ENCODE measurements around the gene FOXA3.
A peak's percentile ranks its signal among the peaks of the same experiment; 100 is the strongest.

The FOXA3 gene

DNA sequence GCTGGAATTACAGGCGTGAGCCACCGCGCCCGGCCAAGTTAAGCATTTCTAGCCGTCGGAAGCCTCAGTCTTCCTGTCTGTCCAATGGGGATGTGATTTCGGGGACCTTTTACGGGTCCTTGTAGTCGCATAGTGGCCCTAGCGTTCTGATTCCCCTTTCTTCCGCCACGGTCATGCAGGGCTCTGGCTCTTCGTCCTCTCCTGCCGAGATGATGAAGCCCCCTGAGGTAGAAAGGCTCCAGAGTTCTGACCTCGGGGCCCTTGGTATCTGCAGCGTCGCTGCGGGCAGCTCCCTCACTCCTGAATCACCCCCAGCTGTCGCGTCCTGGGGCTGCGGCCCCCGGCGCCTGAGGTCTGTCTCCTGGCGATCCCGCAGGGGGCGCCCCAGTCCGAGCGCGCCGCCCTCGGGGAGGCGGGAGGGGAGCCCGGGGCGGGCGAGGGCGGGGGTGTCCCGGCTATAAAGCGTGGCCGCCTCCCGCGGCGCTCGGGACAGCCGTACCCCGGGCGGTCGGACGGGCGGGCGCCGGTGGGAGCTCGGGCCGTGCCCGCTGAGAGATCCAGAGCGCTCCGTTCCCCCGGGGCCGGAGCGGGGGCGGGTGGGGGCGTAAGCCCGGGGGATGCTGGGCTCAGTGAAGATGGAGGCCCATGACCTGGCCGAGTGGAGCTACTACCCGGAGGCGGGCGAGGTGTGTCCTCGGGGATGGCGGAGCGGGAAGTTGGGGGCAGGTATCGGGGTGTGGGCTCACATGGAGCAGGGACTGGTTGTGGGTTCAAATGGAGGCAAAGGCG is at the start of gene FOXA3:
Gene FOXA3 (plus strand): TSS at position 487 of the 789 bp plus-strand sequence. CDS start 131 bp downstream, at position 618.
- H3K27me3 ChIP-seq (ENCODE audit: low read length) = no peaks in the 10 kb centered on the region
- peak within 1 kb of the TSS; percentile 85 for H3K9ac ChIP-seq (ENCODE audit: low read length)
- peaks cover 35% of the 10 kb centered on the region for H3K79me2 ChIP-seq (ENCODE audit: insufficient read depth, low read length)
- peak within 1 kb of the TSS; percentile 84 for H3K4me2 ChIP-seq (ENCODE audit: low read depth, low read length, poor library complexity, severe bottlenecking)
- H3K36me3 ChIP-seq (ENCODE audit: low read length) = no peaks in the 10 kb centered on the region; the same call in 1 of the 2 replicates
- no peaks in the 10 kb centered on the region for H4K20me1 ChIP-seq (ENCODE audit: low read depth, low read length)
- peak within 1 kb of the TSS; percentile 45 for H2AFZ ChIP-seq (ENCODE audit: low read depth, low read length, severe bottlenecking)
- H3K9me2 ChIP-seq (replicated peaks; ENCODE audit: insufficient read depth, low read length) = no peaks in the 10 kb centered on the region
- H3K9me3 ChIP-seq (ENCODE audit: insufficient read depth, low read length) = no peaks in the 10 kb centered on the region
- peaks cover 15% of the 10 kb centered on the region for H3F3A ChIP-seq (ENCODE audit: insufficient read depth)
- H3K4me3 ChIP-seq (ENCODE audit: insufficient read depth, low read length, poor library complexity, severe bottlenecking) = peak within 1 kb of the TSS; percentile 57
- H3K27ac ChIP-seq (ENCODE audit: low read depth, low read length) = no peak within 1 kb of the TSS
- TF ChIP-seq, protein P1, sequence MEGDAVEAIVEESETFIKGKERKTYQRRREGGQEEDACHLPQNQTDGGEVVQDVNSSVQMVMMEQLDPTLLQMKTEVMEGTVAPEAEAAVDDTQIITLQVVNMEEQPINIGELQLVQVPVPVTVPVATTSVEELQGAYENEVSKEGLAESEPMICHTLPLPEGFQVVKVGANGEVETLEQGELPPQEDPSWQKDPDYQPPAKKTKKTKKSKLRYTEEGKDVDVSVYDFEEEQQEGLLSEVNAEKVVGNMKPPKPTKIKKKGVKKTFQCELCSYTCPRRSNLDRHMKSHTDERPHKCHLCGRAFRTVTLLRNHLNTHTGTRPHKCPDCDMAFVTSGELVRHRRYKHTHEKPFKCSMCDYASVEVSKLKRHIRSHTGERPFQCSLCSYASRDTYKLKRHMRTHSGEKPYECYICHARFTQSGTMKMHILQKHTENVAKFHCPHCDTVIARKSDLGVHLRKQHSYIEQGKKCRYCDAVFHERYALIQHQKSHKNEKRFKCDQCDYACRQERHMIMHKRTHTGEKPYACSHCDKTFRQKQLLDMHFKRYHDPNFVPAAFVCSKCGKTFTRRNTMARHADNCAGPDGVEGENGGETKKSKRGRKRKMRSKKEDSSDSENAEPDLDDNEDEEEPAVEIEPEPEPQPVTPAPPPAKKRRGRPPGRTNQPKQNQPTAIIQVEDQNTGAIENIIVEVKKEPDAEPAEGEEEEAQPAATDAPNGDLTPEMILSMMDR (IDR thresholded peaks at IDR 0.05; ENCODE audit: insufficient read depth, low read length, poor library complexity, severe bottlenecking) = peak; percentile 75
- TF ChIP-seq EZH2phosphoT487 (conservative IDR thresholded peaks at IDR 0.05; ENCODE audit: low read length) = 0 out of 2 replicates have a peak, but pooled peaks have one; percentile 75

DNA sequence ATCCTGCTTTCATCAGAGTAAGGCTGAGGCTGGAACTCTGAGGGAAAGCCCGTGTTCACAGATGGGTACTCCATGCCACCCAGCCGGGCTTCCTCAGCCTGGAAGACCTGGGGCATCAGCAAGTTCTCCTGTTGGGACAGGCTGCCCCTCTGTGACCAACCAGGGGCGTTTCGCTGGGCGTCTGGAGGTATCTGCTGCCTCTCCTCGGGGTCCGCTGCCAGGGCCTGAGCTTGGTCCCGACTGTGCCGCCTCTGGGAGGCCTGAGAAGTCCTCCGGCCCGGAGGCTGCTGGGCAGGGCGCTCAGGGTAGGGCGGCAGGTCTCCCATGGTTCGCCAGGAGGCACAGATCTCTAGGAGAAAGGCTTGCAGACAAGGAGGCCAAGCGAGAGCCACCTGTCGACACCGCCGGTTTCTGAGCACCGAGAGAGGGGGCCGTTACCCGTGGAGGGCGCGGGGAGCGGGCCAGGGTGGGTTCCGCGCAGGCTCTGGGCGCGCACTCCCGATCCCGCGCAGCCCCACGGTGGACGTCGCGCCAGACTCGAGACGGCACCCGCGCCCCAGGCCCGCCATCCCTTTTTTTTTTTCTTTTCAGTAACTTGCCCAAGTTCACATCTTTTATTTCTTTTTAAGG is 49.2 kb upstream of the FOXA3 start, which contains the start of gene RSPH6A:
Gene RSPH6A (minus strand): TSS at position 458 of the 630 bp plus-strand sequence. CDS start 132 bp downstream, at position 326.
- no peaks in the 10 kb centered on the region for H3K9me2 ChIP-seq (replicated peaks; ENCODE audit: insufficient read depth, low read length)
- H3K27ac ChIP-seq (ENCODE audit: low read depth, low read length) = no peak within 1 kb of the TSS
- TF ChIP-seq, protein P1 (IDR thresholded peaks at IDR 0.05; ENCODE audit: insufficient read depth, low read length, poor library complexity, severe bottlenecking) = no peak
- TF ChIP-seq EZH2phosphoT487 (conservative IDR thresholded peaks at IDR 0.05; ENCODE audit: low read length) = no peak
- H3K27me3 ChIP-seq (ENCODE audit: low read length) = no peaks in the 10 kb centered on the region
- H3F3A ChIP-seq (ENCODE audit: insufficient read depth) = peaks cover 3% of the 10 kb centered on the region; the same call in 1 of the 2 replicates
- H3K9me3 ChIP-seq (ENCODE audit: insufficient read depth, low read length) = no peaks in the 10 kb centered on the region
- H3K4me3 ChIP-seq (ENCODE audit: insufficient read depth, low read length, poor library complexity, severe bottlenecking) = no peak within 1 kb of the TSS
- H3K9ac ChIP-seq (ENCODE audit: low read length) = no peak within 1 kb of the TSS
- H3K79me2 ChIP-seq (ENCODE audit: insufficient read depth, low read length) = no peaks in the 10 kb centered on the region
- no peaks in the 10 kb centered on the region for H4K20me1 ChIP-seq (ENCODE audit: low read depth, low read length)
- no peak within 1 kb of the TSS for H3K4me2 ChIP-seq (ENCODE audit: low read depth, low read length, poor library complexity, severe bottlenecking)
- no peaks in the 10 kb centered on the region for H3K36me3 ChIP-seq (ENCODE audit: low read length)
- no peak within 1 kb of the TSS for H2AFZ ChIP-seq (ENCODE audit: low read depth, low read length, severe bottlenecking)

DNA sequence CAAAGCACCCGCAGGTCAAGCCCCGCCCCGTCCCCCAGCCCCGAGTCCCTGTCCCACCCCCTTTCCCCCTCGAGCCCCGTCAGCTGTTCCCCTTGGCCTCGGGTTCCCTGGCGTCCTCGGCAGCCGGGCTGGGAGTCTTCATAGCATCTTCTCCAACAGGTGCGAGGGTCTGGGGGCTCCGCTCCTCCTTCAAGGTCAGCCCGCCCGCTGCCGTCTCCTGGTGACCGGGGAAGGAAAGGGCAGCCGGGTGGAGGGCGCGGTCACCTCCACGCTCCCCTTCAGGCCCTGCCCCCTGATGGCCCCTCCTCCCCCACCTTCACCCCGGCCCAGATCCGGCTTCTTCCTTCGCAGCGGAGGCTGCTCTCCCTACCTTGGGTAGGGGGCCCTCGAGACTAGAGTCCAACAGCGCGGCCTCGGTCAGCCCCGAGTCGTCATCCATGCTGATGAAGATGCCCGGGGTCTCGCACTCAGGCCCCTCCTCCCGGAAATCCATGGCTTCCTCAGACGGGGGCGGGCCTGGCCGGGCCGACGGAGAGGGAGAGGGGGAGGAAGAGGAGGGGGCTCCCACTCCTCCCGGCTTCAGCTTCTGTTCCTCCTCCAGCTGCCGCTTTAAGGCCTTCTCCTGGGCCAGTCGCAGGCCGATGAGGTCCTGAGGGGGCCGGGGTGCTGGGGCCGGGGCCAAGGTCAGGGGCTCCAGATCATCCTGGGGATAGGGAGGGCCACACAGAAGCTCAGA is 48.5 kb upstream of the FOXA3 start:
- TF ChIP-seq, protein P1 (IDR thresholded peaks at IDR 0.05; ENCODE audit: insufficient read depth, low read length, poor library complexity, severe bottlenecking) = no peak
- TF ChIP-seq EZH2phosphoT487 (conservative IDR thresholded peaks at IDR 0.05; ENCODE audit: low read length) = no peak
- H3K4me2 ChIP-seq (ENCODE audit: low read depth, low read length, poor library complexity, severe bottlenecking) = no peak overlapping the region
- H3K9ac ChIP-seq (ENCODE audit: low read length) = no peak overlapping the region
- H3K79me2 ChIP-seq (ENCODE audit: insufficient read depth, low read length) = no peaks in the 10 kb centered on the region
- H3K36me3 ChIP-seq (ENCODE audit: low read length) = no peaks in the 10 kb centered on the region
- H3F3A ChIP-seq (ENCODE audit: insufficient read depth) = peaks cover 3% of the 10 kb centered on the region; the same call in 1 of the 2 replicates
- H3K9me3 ChIP-seq (ENCODE audit: insufficient read depth, low read length) = no peaks in the 10 kb centered on the region
- no peaks in the 10 kb centered on the region for H3K27me3 ChIP-seq (ENCODE audit: low read length)
- H3K9me2 ChIP-seq (replicated peaks; ENCODE audit: insufficient read depth, low read length) = no peaks in the 10 kb centered on the region
- H3K4me3 ChIP-seq (ENCODE audit: insufficient read depth, low read length, poor library complexity, severe bottlenecking) = no peak overlapping the region
- H2AFZ ChIP-seq (ENCODE audit: low read depth, low read length, severe bottlenecking) = no peak overlapping the region
- H3K27ac ChIP-seq (ENCODE audit: low read depth, low read length) = no peak overlapping the region
- H4K20me1 ChIP-seq (ENCODE audit: low read depth, low read length) = no peaks in the 10 kb centered on the region
